ENCODE measurements around the gene TBKBP1. TPM values are rescaled to one million over a fixed set of nuclear protein-coding genes. Genes with fewer than 3 reads are reported as not detected.

The TBKBP1 gene
- polyA plus RNA-seq, 2 of the 4 experiments (the other 2 are of a cell fraction), result 3.4 to 9.3 TPM

DNA sequence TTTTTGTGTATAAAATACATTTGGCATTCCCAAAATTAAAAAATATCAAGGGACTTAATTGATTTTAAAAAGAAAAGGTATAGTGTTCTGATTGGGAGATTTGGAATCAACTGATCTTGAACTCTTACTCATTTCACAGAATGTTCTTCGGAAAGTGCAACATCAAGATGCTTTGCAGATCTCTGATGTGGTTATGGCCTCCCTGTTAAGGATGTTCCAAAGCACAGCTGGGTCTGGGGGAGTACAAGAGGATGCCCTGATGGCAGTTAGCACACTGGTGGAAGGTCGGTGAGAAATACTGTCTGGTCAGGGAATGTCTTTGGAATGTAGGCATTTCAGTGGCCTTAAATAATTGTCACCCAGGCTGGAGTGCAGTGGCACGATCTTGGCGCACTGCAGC is 19.5 kb upstream of the TBKBP1 start:
- ATAC-seq (no peak; a peak in 1 of 6 replicates), FAIRE-seq (no peak), DNase-seq (ENCODE audit: low read depth in 1 of 2, low spot score in 1 of 2) (no peak)
- H3K4me3 ChIP-seq, result no peak overlapping the region
- peaks cover 5% of the 10 kb centered on the region; the same call in 1 of the 3 replicates for H3K4me1 ChIP-seq
- CTCF ChIA-PET, result interaction anchor here (0.8 to 9.4 kb wide), 11 partner anchors 10 to 127 kb away, joined by 3 to 106 read pairs (median 3); no protein-coding TSS in a partner anchor
- no peaks in the 10 kb centered on the region for H3K9me3 ChIP-seq
- 86% methylated on average over 4 of the region's 4 CpGs for WGBS (ENCODE audit: missing lambda C conversion rate)
- no peak overlapping the region for H3K4me2 ChIP-seq
- H3K27ac ChIP-seq, result no peak overlapping the region
- TF ChIP-seq KDM1A (IDR thresholded peaks at IDR 0.05; ENCODE audit: low read depth), result no peak
- TF ChIP-seq GATA3 (IDR thresholded peaks at IDR 0.05; ENCODE audit: borderline replicate concordance), result no peak
- TF ChIP-seq CEBPB (IDR thresholded peaks at IDR 0.05), result no peak
- no peak for TF ChIP-seq MYC (IDR thresholded peaks at IDR 0.05; ENCODE audit: borderline replicate concordance, low read length)
- TF ChIP-seq, protein P1, sequence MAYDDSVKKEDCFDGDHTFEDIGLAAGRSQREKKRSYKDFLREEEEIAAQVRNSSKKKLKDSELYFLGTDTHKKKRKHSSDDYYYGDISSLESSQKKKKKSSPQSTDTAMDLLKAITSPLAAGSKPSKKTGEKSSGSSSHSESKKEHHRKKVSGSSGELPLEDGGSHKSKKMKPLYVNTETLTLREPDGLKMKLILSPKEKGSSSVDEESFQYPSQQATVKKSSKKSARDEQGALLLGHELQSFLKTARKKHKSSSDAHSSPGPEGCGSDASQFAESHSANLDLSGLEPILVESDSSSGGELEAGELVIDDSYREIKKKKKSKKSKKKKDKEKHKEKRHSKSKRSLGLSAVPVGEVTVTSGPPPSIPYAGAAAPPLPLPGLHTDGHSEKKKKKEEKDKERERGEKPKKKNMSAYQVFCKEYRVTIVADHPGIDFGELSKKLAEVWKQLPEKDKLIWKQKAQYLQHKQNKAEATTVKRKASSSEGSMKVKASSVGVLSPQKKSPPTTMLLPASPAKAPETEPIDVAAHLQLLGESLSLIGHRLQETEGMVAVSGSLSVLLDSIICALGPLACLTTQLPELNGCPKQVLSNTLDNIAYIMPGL (CRISPR knock-in tag; IDR thresholded peaks at IDR 0.05; ENCODE audit: borderline replicate concordance), result no peak
- TF ChIP-seq MAX (IDR thresholded peaks at IDR 0.05), result no peak
- no peak for TF ChIP-seq ZC3H11A (IDR thresholded peaks at IDR 0.05)
- no peak for TF ChIP-seq RCOR1 (IDR thresholded peaks at IDR 0.05; ENCODE audit: low read depth, low read length)
- TF ChIP-seq, protein P2, sequence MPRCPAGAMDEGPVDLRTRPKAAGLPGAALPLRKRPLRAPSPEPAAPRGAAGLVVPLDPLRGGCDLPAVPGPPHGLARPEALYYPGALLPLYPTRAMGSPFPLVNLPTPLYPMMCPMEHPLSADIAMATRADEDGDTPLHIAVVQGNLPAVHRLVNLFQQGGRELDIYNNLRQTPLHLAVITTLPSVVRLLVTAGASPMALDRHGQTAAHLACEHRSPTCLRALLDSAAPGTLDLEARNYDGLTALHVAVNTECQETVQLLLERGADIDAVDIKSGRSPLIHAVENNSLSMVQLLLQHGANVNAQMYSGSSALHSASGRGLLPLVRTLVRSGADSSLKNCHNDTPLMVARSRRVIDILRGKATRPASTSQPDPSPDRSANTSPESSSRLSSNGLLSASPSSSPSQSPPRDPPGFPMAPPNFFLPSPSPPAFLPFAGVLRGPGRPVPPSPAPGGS (IDR thresholded peaks at IDR 0.05), result no peak
- no peak for TF ChIP-seq TFCP2L1 (CRISPR knock-in tag; IDR thresholded peaks at IDR 0.05)
- no peak for TF ChIP-seq NR3C1 (IDR thresholded peaks at IDR 0.05)
- no peak for TF ChIP-seq TP53 (CRISPR knock-in tag; IDR thresholded peaks at IDR 0.05)
- no peak for TF ChIP-seq ZNF302 (CRISPR knock-in tag; IDR thresholded peaks at IDR 0.05)
- TF ChIP-seq MAZ (IDR thresholded peaks at IDR 0.05; ENCODE audit: borderline replicate concordance, low read depth, low read length), result no peak
- TF ChIP-seq RAD21 (conservative IDR thresholded peaks at IDR 0.05 in 1 of 2, IDR thresholded peaks at IDR 0.05 in 1 of 2), result no peak
- no peak for TF ChIP-seq ZSCAN20 (CRISPR knock-in tag; IDR thresholded peaks at IDR 0.05)
- no peak for TF ChIP-seq ATOH8 (CRISPR knock-in tag; IDR thresholded peaks at IDR 0.05; ENCODE audit: low read depth)
- no peak for TF ChIP-seq SMC3 (IDR thresholded peaks at IDR 0.05)
- TF ChIP-seq HEYL (CRISPR knock-in tag; IDR thresholded peaks at IDR 0.05), result no peak
- POLR2A ChIA-PET, result no interaction called here

GRCh38 chr17:47675380-47676198 is 18.4 kb upstream of the TBKBP1 start:
- ChIA-PET CTCF (interaction anchor here (0.8 to 9.4 kb wide), 7 partner anchors 11 to 126 kb away, joined by 3 to 106 read pairs (median 4); partner anchors contain the start of genes KPNB1 and TBX21), POLR2A (no interaction called here)
- 93% methylated on average over 2 of the region's 2 CpGs for WGBS (ENCODE audit: missing lambda C conversion rate)
- no peak overlapping the region for H3K4me3 ChIP-seq
- no peak overlapping the region for H3K27ac ChIP-seq
- ATAC-seq, result no peak
- H3K9me3 ChIP-seq, result no peaks in the 10 kb centered on the region
- no peak overlapping the region for H3K4me2 ChIP-seq
- no peak for DNase-seq (ENCODE audit: low read depth in 1 of 2, low spot score in 1 of 2)
- H3K4me1 ChIP-seq, result no peaks in the 10 kb centered on the region
- FAIRE-seq, result no peak
- TF ChIP-seq, protein P3, sequence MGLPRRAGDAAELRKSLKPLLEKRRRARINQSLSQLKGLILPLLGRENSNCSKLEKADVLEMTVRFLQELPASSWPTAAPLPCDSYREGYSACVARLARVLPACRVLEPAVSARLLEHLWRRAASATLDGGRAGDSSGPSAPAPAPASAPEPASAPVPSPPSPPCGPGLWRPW (IDR thresholded peaks at IDR 0.05), result no peak
- TF ChIP-seq FOXS1 (CRISPR knock-in tag; IDR thresholded peaks at IDR 0.05), result no peak
- TF ChIP-seq CEBPB (IDR thresholded peaks at IDR 0.05), result no peak
- no peak for TF ChIP-seq KDM1A (IDR thresholded peaks at IDR 0.05; ENCODE audit: low read depth)
- no peak for TF ChIP-seq REST (IDR thresholded peaks at IDR 0.05)
- no peak for TF ChIP-seq MAZ (IDR thresholded peaks at IDR 0.05; ENCODE audit: borderline replicate concordance, low read depth, low read length)

All from A549 (cell line).